CD14-positive monocyte (primary cell): ENCODE data around the gene NCAM1. TPM values are rescaled to one million over a fixed set of nuclear protein-coding genes. Genes with fewer than 3 reads are reported as not detected.

ENCODE experiments used
- DNase-seq, 3 donors: peaks; one replicate each; pipeline ENCODE4 v3.0.0-alpha.2; 2011 to 2022
- H2AFZ ChIP-seq: 2 replicates; pipeline ENCODE4 v1.6.0; 2012; ENCODE audit warnings: mild to moderate bottlenecking, low read depth, low read length, inconsistent platforms; ENCODE audit not compliant: insufficient read depth, poor library complexity, severe bottlenecking
- H3K27ac ChIP-seq, 2 donors: 1 replicate in 1 of 2; 2 replicates in 1 of 2; pipeline ENCODE4 v1.5.1; 2012 to 2013; ENCODE audit warnings: low read length in 2 of 2, control low read depth in 1 of 2, inconsistent platforms in 1 of 2, low read depth in 1 of 2, mild to moderate bottlenecking in 1 of 2
- H3K27me3 ChIP-seq, 2 donors: one replicate each; pipeline versions ENCODE4 v1.6.0 to v1.6.1; 2011 to 2013; ENCODE audit warnings: low read length in 2 of 2; ENCODE audit not compliant: control insufficient read depth in 2 of 2, insufficient read depth in 2 of 2
- H3K36me3 ChIP-seq, 2 donors: replicated peaks in 1 of 2; 1 replicate in 1 of 2; 2 replicates in 1 of 2; pipeline versions ENCODE4 v1.5.1 to v1.6.1; 2012 to 2013; ENCODE audit warnings: low read length in 2 of 2, control low read depth in 1 of 2, inconsistent platforms in 1 of 2, mild to moderate bottlenecking in 1 of 2; ENCODE audit not compliant: insufficient read depth in 2 of 2, control insufficient read depth in 1 of 2
- H3K4me1 ChIP-seq, 2 donors: 1 replicate in 1 of 2; 2 replicates in 1 of 2; pipeline versions ENCODE4 v1.5.1 to v1.6.1; 2012 to 2013; ENCODE audit warnings: low read length in 2 of 2, control low read depth in 1 of 2, inconsistent platforms in 1 of 2, mild to moderate bottlenecking in 1 of 2, moderate library complexity in 1 of 2; ENCODE audit not compliant: insufficient read depth in 2 of 2, control insufficient read depth in 1 of 2
- H3K4me2 ChIP-seq: replicated peaks from 2 replicates; pipeline ENCODE3; 2012; ENCODE audit warnings: low read length, moderate library complexity, mild to moderate bottlenecking; ENCODE audit not compliant: poor library complexity, severe bottlenecking; ENCODE audit errors: extremely low read depth
- H3K4me3 ChIP-seq, 3 experiments: fragments of 200-600 bp in 1 of 3; sonication (generic) in 1 of 3; replicated peaks in 1 of 3; 1 replicate in 2 of 3; 2 replicates in 1 of 3; pipeline ENCODE4 v1.5.1; 2011 to 2013; ENCODE audit warnings: low read length in 3 of 3, mild to moderate bottlenecking in 3 of 3, control low read depth in 2 of 3, low read depth in 2 of 3, inconsistent platforms in 1 of 3, moderate library complexity in 1 of 3
- H3K79me2 ChIP-seq: 2 replicates; pipeline ENCODE4 v1.6.0; 2012; ENCODE audit warnings: mild to moderate bottlenecking, control low read depth, inconsistent platforms, low read length, moderate library complexity; ENCODE audit not compliant: insufficient read depth
- H3K9ac ChIP-seq: 2 replicates; pipeline ENCODE4 v1.6.0; 2017; ENCODE audit warnings: low read length, mild to moderate bottlenecking; ENCODE audit not compliant: insufficient read depth, poor library complexity, severe bottlenecking
- H3K9me3 ChIP-seq, 2 donors: replicated peaks in 1 of 2; 1 replicate in 1 of 2; 2 replicates in 1 of 2; pipeline versions ENCODE4 v1.5.1 to v1.6.1; 2012 to 2013; ENCODE audit warnings: low read length in 2 of 2, control low read depth in 1 of 2; ENCODE audit not compliant: control insufficient read depth in 1 of 2, insufficient read depth in 1 of 2
- H4K20me1 ChIP-seq: 2 replicates; pipeline ENCODE4 v1.6.0; 2012; ENCODE audit warnings: mild to moderate bottlenecking, low read length, control low read depth, moderate library complexity; ENCODE audit not compliant: insufficient read depth
- H3K27ac Mint-ChIP-seq, 7 donors: one replicate each; pipeline ENCODE4 v1.8.0; 2020; ENCODE audit warnings: mild to moderate bottlenecking in 7 of 7, mixed read lengths in 7 of 7, moderate library complexity in 6 of 7, inconsistent platforms in 2 of 7
- H3K27me3 Mint-ChIP-seq, 3 donors: one replicate each; pipeline ENCODE4 v1.8.0; 2021 to 2022; ENCODE audit warnings: low read depth in 3 of 3, mild to moderate bottlenecking in 3 of 3, mixed read lengths in 3 of 3, moderate library complexity in 3 of 3, inconsistent platforms in 1 of 3
- H3K36me3 Mint-ChIP-seq, 2 donors: one replicate each; pipeline ENCODE4 v1.8.0; 2020; ENCODE audit warnings: mixed read lengths in 2 of 2, inconsistent platforms in 1 of 2, mild to moderate bottlenecking in 1 of 2
- H3K4me1 Mint-ChIP-seq: one replicate; pipeline ENCODE4 v1.8.0; 2020; ENCODE audit warnings: mild to moderate bottlenecking, mixed read lengths
- H3K4me3 Mint-ChIP-seq, 2 donors: one replicate each; pipeline ENCODE4 v1.8.0; 2020; ENCODE audit warnings: mild to moderate bottlenecking in 2 of 2, mixed read lengths in 2 of 2, moderate library complexity in 1 of 2
- H3K9me3 Mint-ChIP-seq, 7 donors: one replicate each; pipeline ENCODE4 v1.8.0; 2020 to 2022; ENCODE audit warnings: mixed read lengths in 7 of 7, mild to moderate bottlenecking in 6 of 7, moderate library complexity in 6 of 7, inconsistent platforms in 2 of 7
- CTCF ChIP-seq: fragments of 200-600 bp; IDR thresholded peaks from one replicate; pipeline ENCODE4 v1.8.0; 2022; ENCODE audit warnings: antibody characterized with exemption, mild to moderate bottlenecking
- WGBS: methylation state at CpG from one replicate; pipeline ENCODE4 v1.1.5; 2013; ENCODE audit warnings: missing lambda C conversion rate; ENCODE audit not compliant: insufficient coverage; 5-methylcytosine and 5-hydroxymethylcytosine counted together
- intact Hi-C, 2 donors: fragments of 100-400 bp; cut with micrococcal nuclease; formaldehyde crosslinking; loops; one replicate each; pipeline versions ENCODE4 v1.15.0 to v1.15.1; 2023
- polyA plus RNA-seq, 3 donors: library from polyadenylated mRNA; depleted of rRNA in 1 of 3; unstranded in 2 of 3; stranded (reverse) in 1 of 3; fragments of 300-500 nt in 2 of 3; fragments of >200 nt in 1 of 3; fragmentation: Illumina TruSeq in 2 of 3; gene quantifications; 1 replicate in 2 of 3; 2 replicates in 1 of 3; pipeline ENCODE4 v1.2.3, GENCODE V29; 2012 to 2021

The NCAM1 gene
- polyA plus RNA-seq, 3 donors: 0.65 to 0.69 TPM; not detected in 1

GRCh38 chr11:112929432-112929831, 31.8 kb upstream of the NCAM1 start:
- Mint-ChIP-seq H3K27me3 (peaks cover 5 to 13% (median 6%) of the 10 kb centered on the region in 3 donors), H3K4me3 (no peak overlapping the region), H3K27ac (no peak overlapping the region), H3K9me3 (peaks cover 0 to 7% (median 3%) of the 10 kb centered on the region in 7 donors), H3K36me3 (no peaks in the 10 kb centered on the region), H3K4me1 (no peaks in the 10 kb centered on the region)
- no peak overlapping the region for H2AFZ ChIP-seq
- H3K27ac ChIP-seq: no peak overlapping the region
- no peak for TF ChIP-seq CTCF
- DNase-seq: no peak
- H3K9ac ChIP-seq: no peak overlapping the region
- no peak overlapping the region for H3K4me3 ChIP-seq
- H4K20me1 ChIP-seq: no peaks in the 10 kb centered on the region
- WGBS: no CpG with 5 or more reads among the region's 4 CpGs
- H3K9me3 ChIP-seq: no peaks in the 10 kb centered on the region
- H3K27me3 ChIP-seq: no peaks in the 10 kb centered on the region
- intact Hi-C loops: no loop called here
- no peaks in the 10 kb centered on the region for H3K4me1 ChIP-seq
- H3K4me2 ChIP-seq: no peak overlapping the region
- no peaks in the 10 kb centered on the region for H3K79me2 ChIP-seq
- no peaks in the 10 kb centered on the region for H3K36me3 ChIP-seq

- Mint-ChIP-seq H3K9me3 (peaks cover 0 to 7% (median 3%) of the 10 kb centered on the region in 7 donors), H3K27me3 (peaks cover 8 to 13% (median 10%) of the 10 kb centered on the region in 3 donors), H3K27ac (no peak overlapping the region), H3K4me3 (no peak overlapping the region), H3K4me1 (no peaks in the 10 kb centered on the region), H3K36me3 (no peaks in the 10 kb centered on the region)
- no peak overlapping the region for H3K4me2 ChIP-seq
- H2AFZ ChIP-seq: no peak overlapping the region
- no peak for TF ChIP-seq CTCF
- H4K20me1 ChIP-seq: no peaks in the 10 kb centered on the region
- H3K27ac ChIP-seq: no peak overlapping the region
- no peak for DNase-seq
- H3K9me3 ChIP-seq: no peaks in the 10 kb centered on the region
- intact Hi-C loops: no loop called here
- no peaks in the 10 kb centered on the region for H3K79me2 ChIP-seq
- H3K9ac ChIP-seq: no peak overlapping the region
- no peaks in the 10 kb centered on the region for H3K36me3 ChIP-seq
- no peaks in the 10 kb centered on the region for H3K4me1 ChIP-seq
- 100% methylated on average over 2 of the region's 4 CpGs for WGBS
- H3K4me3 ChIP-seq: no peak overlapping the region
- H3K27me3 ChIP-seq: no peaks in the 10 kb centered on the region
Observed at GRCh38 chr11:112931703-112932102, 29.5 kb upstream of the NCAM1 start.
